ENCODE results near the gene ZNF723.
"Not testable (repeated sequence)": the region's sequence is repeated elsewhere in the genome, so short reads cannot be mapped to it uniquely, and the experiment has no call there.

ZNF723 gene

DNA sequence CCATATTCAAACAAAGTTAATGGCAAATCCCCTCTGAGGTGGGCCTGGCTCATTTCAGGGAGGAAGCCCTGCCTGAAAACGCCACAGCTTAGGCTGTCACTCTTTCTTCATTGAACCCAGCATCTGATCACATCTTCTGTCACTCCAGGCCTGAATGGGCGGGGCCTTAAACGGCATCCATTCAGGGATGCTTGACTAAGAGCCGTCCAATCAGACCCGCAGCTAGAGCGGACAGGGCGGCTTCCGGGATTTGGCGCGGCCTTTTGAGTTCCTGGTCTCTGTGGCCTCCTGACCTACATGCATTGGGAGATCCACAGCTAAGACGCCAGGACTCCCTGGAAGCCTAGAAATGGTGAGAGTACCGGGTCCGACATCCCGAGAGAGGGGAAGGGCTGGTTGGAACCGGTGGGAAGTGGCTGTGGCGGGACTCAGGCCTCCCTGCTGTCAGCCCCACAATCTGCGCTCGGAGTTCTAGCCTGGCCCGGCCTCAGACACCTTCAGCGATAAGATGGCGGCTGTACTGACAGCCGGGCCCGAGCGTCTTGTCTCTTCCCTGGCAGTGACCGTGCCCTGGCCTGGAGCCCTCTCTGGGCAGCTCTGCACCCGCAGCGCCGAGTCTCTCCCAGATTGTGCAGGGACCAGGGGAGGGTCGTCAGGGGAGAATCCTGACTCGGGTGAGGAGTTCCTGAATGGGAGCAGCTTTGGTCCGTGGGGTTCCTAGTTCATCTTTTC lies at the start of gene ZNF723:
TSS of gene ZNF723 (plus strand) at position 261 of the 732 bp plus-strand sequence. CDS start at position 350, 89 bp downstream.
- no peak for DNase-seq (ENCODE audit: low read depth in 2 of 2)

DNA sequence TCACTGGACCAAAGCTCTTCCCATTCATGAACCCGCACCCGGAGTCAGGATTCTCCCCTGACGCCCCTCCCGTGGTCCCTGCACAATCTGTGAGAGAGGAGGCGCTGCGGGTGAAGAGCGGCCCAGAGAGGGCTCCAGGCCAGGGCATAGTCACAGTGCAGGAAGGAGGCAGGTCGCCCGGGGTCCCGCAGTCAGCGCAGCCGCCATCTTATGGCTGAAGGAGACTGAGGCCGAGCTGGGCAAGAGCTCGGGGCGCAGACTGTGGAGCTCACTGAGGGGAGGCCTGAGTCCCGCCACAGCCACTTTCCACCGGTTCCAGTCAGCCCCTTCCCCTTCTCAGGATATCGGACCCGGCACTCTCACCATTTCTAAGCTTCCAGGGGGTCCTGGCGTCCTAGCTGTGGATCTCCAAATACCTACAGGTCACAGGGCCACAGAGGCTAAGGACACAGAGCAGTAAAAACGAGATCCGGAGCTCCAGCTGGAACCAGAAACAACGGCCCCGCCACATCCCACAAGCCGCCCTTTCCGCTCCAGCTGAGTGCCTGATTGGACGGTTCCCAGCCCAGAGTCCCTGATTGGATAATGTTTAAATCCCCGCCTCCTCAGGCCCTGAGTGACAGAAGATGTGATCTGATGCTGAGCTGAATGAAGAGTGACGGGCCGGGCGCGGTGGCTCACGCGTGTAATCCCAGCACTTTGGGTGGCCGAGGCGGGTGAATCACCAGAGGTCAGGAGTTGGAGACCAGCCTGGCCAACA lies 48.3 kb upstream of the ZNF723 start, which contains the start of gene ZNF99:
TSS of gene ZNF99 (minus strand) at position 501 of the 760 bp plus-strand sequence. CDS start at position 366, 135 bp downstream.
- no peak for DNase-seq (ENCODE audit: low read depth in 2 of 2)

DNA sequence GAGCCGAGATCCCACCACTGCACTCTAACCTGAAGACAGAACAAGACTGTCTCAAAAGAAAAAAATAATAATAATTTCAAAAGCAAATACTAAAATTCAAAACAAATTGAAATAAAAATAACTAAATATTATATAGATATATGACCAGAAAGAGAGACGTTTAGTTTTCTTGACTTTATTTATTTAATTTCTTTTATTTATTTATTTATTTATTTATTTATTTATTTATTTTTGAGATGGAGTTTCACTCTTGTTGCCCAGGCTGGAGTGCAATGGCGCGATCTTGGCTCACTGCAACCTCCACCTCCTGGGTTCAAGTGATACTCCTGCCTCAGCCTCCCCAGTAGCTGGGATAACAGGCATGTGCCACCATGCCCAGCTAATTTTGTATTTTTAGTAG lies 39.2 kb upstream of the ZNF723 start:
- DNase-seq (ENCODE audit: low read depth in 2 of 2): not testable (repeated sequence)

DNA sequence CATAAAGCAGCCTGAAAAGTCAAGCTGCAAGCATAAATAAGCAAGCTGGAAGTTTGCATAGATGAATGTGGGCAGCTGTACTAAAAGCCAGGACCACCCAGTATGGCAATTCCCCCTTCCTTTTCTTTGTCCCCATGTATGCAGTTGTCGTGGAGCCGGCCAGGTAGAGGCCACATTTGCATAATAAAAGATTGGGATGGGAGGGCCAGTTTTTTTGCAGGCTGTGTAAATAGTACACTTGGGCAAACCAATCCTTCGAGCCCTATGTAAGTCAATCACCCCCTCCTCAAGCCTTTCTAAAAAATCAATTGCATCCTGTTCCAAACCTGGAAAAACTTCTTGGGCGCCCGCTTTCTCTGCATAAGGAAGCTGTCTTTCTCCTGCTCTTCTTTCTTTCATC lies 35.1 kb upstream of the ZNF723 start:
- DNase-seq (ENCODE audit: low read depth in 2 of 2): no peak

DNA sequence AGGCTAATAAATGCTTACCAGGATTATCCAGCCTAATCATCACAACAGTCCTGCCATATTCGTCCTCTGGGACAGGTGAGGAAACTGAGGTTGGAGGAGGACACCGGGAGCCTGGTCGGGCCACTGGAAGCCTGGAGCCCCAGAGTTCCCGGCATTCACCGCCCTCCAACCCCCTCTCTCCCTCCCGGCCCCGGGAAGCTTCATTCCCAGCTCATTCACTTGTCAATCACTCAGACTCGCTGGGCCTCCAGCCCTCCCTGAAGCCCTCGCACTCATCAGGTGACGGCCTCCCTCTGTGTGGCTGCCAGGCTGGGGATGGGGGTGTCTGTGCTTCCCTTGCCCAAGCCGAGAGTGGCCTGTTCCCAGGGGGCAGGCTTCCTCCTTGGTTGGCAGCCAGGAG lies 25.7 kb upstream of the ZNF723 start:
- DNase-seq (ENCODE audit: low read depth in 2 of 2): no peak

DNA sequence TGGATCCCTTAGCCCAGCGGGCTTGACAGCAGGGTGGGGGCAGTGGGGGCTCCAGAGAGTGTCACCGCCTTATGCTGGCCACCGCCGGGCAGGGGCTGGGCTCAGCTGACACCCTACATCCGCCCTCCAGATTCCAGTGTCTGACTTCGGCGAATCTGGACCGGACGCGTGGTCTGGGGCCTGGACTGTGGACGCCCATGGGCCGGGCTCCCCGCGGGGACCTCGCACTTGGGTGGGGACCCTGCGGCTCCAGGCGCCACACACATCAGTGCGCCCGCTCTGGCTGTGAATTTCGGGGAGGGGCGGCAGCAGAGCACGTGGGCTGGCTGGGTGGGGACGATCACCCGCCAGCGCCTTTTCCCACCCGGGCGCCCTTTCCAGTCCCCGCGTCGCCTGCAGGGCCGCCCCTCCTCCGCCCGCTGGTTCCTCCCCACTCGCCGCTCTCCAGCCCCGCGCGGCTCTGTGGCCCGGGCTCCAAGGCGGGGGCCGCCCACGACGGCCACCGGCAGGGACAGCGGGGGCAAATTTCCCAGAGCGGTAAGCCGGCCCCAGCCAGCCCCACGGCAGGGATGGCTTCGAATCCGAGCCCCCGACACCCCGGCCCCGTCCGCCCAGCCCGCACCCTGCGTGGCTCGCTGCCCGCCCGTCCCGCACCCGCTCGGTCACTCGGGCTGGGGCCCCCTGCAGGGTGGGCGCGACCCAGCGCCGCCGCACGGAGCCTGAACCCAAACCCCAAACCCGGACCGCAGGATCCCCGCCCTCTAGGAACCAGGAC lies 24.8 kb upstream of the ZNF723 start:
- no peak for DNase-seq (ENCODE audit: low read depth in 2 of 2)

DNA sequence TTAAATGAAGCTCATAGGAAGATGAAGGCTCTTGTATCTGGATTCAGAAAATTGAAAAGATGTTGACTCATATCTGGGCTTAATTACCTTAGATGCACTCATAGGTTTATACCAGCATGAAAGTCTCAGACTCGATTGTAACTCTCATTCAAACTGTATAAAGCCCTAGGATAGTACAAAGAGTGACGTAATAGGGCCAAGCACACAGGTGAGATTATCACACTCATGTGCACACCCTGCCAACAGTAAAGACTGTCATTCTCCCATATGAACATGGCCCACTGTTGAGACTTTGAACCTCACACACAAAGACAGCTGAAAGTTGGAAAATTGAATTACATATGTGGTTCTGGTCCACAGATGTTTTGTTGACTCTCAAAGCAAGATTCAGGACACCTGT lies 18.0 kb upstream of the ZNF723 start:
- DNase-seq (ENCODE audit: low read depth in 2 of 2): no peak

DNA sequence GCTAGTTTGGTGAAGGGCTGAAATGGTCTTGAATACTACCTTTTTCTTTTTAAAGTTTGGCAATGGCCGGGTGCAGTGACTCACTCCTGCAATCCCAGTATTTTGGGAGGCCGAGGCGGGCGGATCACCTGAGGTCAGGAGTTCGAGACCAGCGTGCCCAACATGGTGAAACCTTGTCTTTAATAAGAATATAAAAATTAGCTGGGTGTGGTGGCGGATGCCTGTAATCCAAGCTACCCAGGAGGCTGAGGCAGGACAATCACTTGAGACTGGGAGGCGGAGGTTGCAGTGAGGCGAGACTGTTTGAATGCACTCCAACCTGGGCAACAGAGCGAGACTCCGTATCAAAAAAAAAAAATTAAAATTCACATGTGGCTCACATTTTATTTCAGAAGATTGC lies 880 bp upstream of the ZNF723 start:
- DNase-seq (ENCODE audit: low read depth in 2 of 2): no peak

DNA sequence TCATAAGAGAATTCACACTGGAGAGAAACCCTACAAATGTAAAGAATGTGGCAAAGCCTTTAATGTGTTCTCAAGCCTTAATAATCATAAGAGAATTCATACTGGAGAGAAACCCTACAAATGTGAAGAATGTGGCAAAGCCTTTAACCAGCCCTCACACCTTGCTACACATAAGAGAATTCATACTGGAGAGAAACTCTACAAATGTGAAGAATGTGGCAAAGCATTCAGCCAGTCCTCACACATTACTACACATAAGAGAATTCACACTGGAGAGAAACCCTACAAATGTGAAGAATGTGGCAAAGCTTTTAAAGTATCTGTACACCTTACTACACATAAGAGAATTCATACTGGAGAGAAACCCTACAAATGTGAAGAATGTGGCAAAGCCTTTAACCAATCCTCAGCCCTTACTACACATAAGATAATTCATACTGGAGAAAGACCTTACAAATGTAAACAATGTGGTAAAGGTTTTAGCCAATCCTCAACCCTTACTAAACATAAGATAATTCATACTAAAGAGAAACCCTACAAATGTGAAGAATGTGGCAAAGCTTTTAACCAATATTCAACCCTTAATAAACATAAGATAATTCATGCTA lies 25.7 kb downstream of the ZNF723 start:
- not testable (repeated sequence) for DNase-seq (ENCODE audit: low read depth in 2 of 2)

DNA sequence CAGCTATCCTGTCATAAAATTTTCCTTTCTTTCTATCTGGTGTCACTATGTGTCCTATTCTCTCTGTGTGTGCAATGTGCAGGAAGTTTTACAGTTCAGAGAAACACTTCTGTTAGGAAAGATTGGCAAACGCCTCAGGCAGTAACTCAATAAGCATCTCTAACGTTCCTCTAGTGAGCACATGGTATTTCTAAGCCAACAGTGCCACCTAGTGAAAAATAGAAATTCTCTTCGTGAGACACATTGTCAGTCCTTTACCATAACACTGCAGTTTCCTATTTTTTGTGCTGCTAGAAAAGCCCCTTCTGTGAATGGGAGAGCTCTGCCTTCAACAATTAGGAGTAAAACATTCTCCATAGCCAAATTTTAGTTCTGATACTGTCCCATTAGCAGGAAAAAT lies 50.7 kb downstream of the ZNF723 start:
- DNase-seq (ENCODE audit: low read depth in 2 of 2): no peak

DNA sequence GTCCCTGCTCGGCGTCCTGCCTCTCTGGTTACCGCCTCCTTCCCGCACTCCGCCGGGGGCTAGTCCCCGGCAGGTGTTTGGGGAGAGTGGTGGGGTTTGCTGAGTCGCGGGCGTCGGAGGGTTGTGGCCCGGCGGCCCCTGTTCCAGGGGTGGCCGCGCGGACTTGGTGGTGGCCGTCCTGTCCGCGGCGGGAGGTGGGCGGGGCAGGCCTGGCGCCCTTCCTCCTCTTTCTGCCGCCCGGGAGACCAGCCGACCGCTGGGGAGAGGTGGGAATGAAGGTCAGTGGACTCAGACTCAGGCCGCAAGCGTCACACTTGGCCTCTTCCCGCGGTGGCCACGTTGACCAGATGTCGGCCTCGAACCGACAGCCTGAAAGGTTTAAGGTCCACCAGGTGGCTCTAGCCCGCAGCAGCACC lies 61.8 kb downstream of the ZNF723 start:
- DNase-seq (ENCODE audit: low read depth in 2 of 2): no peak

DNA sequence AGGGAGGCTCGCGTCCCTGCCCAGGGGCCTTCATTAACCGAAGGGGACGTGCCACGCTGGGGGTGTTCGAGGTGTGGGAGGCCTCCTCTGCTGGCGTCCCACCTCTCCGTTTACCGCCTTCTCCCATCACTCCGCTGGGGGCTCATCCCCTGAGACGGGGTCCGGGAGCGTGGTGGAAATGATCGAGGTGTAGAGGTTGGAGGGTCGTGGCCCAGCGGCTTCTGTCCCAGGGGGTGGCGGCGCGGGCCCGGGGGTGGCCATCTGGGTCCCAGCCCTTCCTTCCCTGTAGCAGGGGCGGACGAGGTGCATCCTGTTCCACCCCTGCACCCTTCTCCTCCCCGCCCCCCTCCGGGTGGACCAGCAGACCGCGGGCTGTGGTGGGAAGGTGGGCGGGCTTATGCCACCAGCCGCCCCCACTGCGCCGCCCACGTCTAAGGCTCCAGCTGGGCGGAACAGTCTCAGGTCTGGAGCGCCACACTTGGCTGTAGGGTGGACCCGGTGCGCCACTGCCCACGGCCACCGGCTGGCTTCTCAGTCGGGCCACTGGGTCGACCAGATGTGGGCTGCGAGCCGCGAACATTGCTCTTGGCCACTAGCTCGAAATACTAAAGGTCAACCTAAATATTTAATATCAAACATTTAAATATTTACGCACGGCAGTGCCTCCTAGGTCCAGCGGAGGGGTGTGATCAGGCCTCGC lies 69.5 kb downstream of the ZNF723 start:
- no peak for DNase-seq (ENCODE audit: low read depth in 2 of 2)
